Mesodermal cell (in vitro differentiated cells): ENCODE measurements around the gene GNB1L.
A peak's percentile ranks its signal among the peaks of the same experiment; 100 is the strongest.

Experiments
- H3K27ac ChIP-seq: 2 replicates; pipeline ENCODE4 v1.7.0; 2013; ENCODE audit warnings: mild to moderate bottlenecking, low read depth, low read length, moderate library complexity; ENCODE audit not compliant: severe bottlenecking
- H3K36me3 ChIP-seq: 2 replicates; pipeline ENCODE4 v1.7.1; 2013; ENCODE audit warnings: mild to moderate bottlenecking, low read length, moderate library complexity; ENCODE audit not compliant: control insufficient read depth, insufficient read depth
- H3K4me1 ChIP-seq: one replicate; pipeline ENCODE4 v1.7.1; 2013; ENCODE audit warnings: mild to moderate bottlenecking, low read length; ENCODE audit not compliant: insufficient read depth, control insufficient read depth, poor library complexity, severe bottlenecking
- H3K4me3 ChIP-seq: 2 replicates; pipeline ENCODE4 v1.7.0; 2013; ENCODE audit warnings: low read length, control low read depth, mild to moderate bottlenecking; ENCODE audit not compliant: insufficient read depth, poor library complexity, severe bottlenecking; ENCODE audit errors: extremely low read depth
- H3K9me3 ChIP-seq: 2 replicates; pipeline ENCODE4 v1.7.1; 2013; ENCODE audit warnings: mild to moderate bottlenecking, low read length, moderate library complexity; ENCODE audit not compliant: control insufficient read depth
- WGBS, 2 experiments: methylation state at CpG; one replicate each; pipeline ENCODE4 v1.1.5; 2013; ENCODE audit warnings: missing lambda C conversion rate in 2 of 2; ENCODE audit not compliant: insufficient coverage in 2 of 2; 5-methylcytosine and 5-hydroxymethylcytosine counted together

The GNB1L gene

DNA sequence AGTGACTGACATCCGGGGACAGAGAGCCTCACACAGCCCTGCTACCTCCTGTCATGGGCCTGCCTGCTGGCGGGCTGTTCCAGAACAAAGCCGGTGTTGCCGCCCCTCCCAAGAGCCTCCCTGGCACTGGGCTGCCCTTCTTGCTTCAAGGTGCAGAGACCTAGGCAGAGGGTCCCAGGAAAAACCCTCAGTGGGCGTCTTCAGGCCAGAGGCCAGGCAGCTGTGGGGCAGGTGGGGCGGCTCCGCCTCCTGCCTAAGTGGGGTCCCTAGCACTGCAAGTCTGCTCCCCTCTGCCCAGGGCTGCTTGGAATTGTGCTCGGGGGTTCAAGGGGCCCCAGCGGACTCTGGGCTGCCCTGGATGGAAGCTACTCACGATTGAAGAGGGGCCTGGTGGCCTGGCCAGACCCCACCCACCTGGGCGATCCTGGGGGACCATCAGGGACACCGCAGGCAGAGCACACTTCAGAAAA, 20.4 kb upstream of the GNB1L start:
- H3K36me3 ChIP-seq, result peaks cover 8% of the 10 kb centered on the region
- no peak overlapping the region for H3K4me3 ChIP-seq
- H3K27ac ChIP-seq, result no peak overlapping the region
- no peaks in the 10 kb centered on the region for H3K9me3 ChIP-seq
- peaks cover 37% of the 10 kb centered on the region for H3K4me1 ChIP-seq
- 86 to 96% methylated on average over 12 of the region's 12 CpGs for WGBS, 2 experiments

DNA sequence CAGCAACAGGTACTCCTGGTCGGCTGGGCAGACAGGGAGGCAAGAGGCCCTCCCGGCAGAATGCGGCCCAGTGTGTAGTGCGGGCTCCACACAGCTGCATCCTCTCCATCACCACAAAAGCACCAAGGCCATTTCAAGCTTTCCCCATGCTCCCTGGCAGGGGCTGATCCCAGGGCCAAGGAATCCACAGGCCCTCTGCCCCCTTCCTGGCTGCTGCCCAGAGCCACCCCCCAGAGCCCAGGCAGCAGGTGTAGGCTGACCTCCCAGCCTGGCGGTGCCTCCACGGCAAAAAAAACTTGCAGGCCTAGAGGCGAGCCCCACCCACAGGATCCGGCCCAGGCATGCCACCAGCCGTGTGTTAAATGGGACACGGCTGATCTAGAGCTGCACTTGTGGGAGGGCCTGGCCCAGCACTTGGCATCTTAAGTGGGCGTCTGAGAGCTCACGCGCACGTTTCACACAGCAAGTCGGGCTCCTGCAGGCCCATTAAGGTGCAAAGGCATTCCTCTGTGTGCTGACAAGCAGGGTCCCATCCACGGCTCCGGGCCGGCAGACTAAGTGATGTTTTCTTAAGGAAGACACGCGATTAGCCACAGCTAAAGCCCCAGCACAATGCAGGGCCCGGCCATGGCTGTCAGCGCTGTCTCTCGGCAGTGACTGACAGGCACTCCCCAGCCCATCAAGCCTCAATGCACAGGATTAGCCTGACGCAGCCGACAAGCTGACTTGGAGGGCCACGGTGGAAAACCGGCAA, 19.8 kb upstream of the GNB1L start:
- Histone ChIP-seq H3K27ac (peak overlapping the region; percentile 36), H3K4me3 (no peak overlapping the region)

DNA sequence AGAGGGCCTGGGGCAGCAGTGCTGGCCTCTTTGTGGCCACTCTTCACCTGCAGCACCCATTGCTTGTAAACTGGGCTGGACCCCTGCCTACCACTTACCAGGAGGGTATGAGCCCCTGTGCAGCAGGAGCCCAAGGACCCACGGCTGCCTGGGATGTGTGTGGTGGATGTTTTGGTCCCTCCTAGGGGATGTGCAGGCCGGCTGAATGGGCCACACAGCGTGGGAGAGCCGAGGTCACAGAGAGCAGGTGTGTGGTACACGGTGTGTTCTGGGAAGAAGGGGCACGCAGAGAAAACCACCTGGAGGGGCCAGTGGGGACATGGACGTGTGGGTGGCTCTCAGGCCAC, 19.3 kb upstream of the GNB1L start:
- Histone ChIP-seq H3K4me3 (no peak overlapping the region), H3K27ac (no peak overlapping the region), H3K36me3 (peaks cover 8% of the 10 kb centered on the region), H3K4me1 (peaks cover 26% of the 10 kb centered on the region), H3K9me3 (no peaks in the 10 kb centered on the region)
- 95 to 96% methylated on average over 6 to 7 of the region's 7 CpGs for WGBS, 2 experiments

More for the DNA sequence above, 19.8 kb upstream of the GNB1L start:
- 85 to 86% methylated on average over 21 to 23 of the region's 27 CpGs for WGBS, 2 experiments
- Histone ChIP-seq H3K4me1 (peaks cover 31% of the 10 kb centered on the region), H3K9me3 (no peaks in the 10 kb centered on the region), H3K36me3 (peaks cover 8% of the 10 kb centered on the region)

DNA sequence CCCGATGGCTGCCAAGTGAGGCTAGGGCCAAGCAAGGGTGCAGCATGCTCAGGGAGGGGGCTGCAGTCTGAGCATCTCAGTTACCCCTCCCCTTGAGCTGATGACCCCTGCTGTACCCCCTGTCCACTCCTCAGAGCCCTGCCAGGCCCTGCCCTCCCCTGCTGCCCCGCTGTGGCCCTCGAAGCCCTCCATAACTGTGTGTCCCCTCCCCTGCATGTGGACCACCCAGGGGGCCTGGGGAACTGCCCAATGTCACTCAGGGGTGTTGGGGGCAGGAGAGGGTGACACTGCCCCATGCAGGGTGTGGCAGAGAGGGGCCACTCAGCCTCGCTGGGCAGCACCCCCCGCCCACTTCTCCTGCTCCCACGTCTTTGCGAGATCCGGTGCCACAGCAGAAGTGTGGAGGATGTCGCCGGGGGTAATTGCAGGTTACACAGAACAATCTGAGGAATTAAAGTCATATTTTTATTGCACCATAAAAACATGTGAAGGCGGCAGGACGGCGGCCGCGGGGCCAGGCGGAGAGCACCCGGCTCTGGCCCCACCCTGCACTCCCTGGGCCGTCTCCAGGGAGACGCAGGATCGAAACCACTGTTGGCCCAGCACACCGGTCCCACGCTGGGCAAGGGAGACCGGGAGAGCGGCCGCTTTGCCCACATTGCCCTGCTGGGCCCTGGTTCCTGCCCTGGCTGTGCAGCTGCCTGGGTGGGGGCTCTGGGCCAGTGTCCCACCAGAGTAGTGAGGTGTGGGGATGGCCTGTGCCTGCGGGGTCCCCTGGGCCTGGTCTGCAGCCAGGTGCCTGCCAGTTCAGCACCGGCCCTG, 18.7 kb upstream of the GNB1L start:
- Histone ChIP-seq H3K36me3 (peaks cover 8% of the 10 kb centered on the region), H3K4me1 (peaks cover 22% of the 10 kb centered on the region), H3K9me3 (no peaks in the 10 kb centered on the region), H3K27ac (no peak overlapping the region), H3K4me3 (no peak overlapping the region)
- 94 to 95% methylated on average over 19 to 25 of the region's 27 CpGs for WGBS, 2 experiments

DNA sequence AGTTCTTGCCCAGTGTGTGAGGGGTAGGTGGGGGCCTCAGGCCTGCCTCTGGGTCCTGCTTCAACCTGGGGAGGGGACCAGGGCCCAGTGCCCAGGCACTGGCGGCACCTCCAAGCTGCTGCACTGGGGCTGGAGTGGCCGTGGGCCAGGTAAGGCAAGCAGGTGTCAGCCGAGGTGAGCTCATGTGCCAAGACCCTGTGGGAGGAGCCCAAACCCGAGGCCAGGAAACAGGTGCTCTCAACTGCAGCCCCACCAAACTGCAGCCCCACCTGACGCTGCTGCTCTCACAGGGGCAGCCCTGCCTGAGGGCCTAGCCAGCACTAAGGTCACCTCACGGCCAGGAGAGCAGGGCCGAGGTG, 18.1 kb upstream of the GNB1L start:
- Histone ChIP-seq H3K9me3 (no peaks in the 10 kb centered on the region), H3K27ac (no peak overlapping the region), H3K4me3 (no peak overlapping the region), H3K36me3 (peaks cover 6% of the 10 kb centered on the region), H3K4me1 (peaks cover 18% of the 10 kb centered on the region)
- WGBS, 2 experiments, result 91 to 94% methylated on average over 7 of the region's 7 CpGs

DNA sequence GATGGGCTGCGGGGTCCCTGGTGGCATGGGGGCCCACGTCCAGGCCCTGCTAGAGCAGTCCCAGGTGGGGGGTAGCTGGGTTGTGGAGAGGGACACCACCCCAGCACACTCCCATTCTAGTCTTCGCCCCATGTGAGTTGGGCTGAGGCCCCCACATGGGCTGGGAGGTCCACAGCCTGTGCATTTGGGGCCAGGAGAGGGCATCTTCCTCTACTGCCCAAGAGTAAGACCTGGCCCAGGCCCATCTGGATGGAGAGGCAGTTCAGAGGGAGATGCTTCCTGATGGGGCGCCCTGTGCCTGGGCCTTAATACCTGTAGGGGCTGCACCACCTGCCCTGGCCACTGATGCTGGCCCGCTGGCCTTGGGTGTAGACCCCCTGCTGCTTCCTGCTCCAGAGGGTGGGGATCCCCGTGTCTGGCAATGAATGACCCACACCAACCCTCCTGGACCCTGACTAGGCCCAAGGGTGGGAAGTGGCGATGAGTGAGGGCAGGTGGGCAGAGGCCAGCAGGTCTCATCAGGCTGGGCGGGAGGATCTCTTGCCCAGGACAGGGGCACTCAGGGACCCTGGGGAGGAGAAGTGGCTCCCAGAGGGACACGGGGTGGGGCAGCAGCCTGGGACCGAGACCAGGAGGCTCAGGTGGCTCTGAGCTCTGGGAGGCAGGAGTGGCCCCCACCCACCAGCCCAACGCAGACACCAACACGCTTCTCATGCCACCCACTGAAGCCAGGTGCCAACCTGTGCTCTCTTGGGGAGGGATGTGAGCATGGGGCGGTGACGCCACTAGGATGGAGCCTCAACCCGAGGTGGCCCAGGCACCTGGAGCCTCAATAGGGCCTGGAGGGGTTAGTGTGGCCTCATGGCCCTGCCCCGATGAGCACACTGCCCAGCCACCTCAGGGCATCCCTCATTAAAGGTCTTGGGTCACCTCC, 17.4 kb upstream of the GNB1L start:
- H3K27ac ChIP-seq, result no peak overlapping the region
- peaks cover 4% of the 10 kb centered on the region for H3K36me3 ChIP-seq
- 93 to 98% methylated on average over 10 of the region's 16 CpGs for WGBS, 2 experiments
- H3K4me3 ChIP-seq, result no peak overlapping the region
- no peaks in the 10 kb centered on the region for H3K9me3 ChIP-seq
- peaks cover 18% of the 10 kb centered on the region for H3K4me1 ChIP-seq

DNA sequence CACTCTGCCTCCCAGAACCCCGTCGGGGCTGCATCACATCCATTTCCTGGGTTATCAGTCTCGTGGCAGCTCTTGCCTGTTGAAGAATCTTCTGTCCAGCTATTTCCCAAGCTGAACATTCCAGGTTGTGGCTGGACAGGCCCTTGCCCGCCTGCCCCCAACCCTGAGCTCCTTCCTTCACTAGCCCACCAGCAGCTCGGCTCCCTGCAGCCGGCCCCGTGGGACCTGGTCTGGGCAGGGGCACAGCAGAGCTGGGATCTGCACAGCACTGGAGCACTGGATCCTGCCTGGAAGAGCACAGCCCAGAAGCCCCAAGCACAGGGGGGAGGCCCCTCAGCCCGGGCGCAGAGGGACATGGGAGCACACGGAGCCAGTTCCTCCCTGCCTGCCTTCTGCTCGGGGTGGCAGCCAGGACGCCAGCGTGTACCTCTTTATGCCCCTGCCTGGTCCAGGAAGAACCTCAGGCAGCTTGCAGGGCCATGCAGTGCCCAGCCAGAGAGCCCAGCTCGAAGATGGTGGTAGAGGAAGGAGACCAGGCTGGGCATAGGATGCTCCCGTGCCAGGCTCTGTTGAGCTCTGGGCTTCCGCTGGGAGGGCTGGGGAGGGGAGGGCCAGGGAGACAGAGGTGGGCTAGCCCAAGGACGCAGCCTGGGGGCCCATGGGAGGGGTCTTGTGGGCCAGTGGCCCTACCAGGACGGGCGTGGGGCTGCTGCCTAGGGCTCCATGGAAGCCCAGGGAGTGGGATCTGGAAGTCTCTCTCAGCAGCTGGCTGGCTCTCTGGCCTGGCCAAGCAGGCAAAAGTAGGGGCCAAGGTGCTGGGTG, 16.6 kb upstream of the GNB1L start:
- H3K4me3 ChIP-seq, result no peak overlapping the region
- H3K27ac ChIP-seq, result no peak overlapping the region
- peaks cover 4% of the 10 kb centered on the region for H3K36me3 ChIP-seq
- peaks cover 18% of the 10 kb centered on the region for H3K4me1 ChIP-seq
- 91% methylated on average over 11 to 19 of the region's 19 CpGs for WGBS, 2 experiments
- no peaks in the 10 kb centered on the region for H3K9me3 ChIP-seq

DNA sequence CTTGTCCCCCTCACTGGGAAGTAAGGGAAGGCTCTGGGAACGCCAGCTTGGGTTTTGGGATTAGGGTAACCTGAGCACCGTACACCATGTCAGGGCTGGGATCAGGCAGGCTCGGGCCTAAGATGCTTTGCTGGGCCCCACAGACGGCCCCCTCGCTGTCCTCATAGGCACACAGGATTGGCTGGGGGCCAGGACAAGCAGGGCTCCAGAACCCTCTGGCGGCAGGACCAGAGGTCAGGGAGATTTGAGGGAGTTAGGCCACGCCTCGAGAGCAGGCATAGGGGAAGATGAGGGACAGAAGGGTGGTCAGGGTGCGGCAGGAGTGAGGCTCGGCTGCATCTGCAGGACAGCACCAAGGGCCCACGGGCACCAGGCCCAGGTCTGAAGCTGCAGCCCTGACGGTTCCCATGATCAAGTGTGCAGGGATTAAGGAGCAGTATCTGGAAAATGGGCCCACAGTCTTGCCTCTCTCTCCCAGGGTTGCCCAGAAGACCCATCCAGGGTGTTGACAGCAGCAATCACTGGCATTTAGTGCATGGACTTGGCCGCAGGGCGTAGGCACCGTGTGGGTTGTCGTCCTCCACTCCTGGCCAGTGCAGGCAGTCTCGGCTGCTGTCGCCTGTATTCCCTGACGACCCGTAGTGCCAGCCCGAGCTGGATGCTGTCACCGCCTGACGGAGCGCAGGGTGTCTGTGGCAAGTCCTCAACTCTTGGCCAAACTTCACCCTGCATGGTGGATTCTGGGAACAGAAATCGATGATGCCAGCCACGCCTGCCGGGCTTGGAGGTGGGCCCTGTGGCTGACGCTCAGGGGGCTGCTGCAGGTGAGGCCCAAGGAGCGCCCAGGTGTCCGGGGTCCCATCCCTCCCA, 15.7 kb upstream of the GNB1L start:
- WGBS, 2 experiments, result 92 to 96% methylated on average over 29 to 30 of the region's 30 CpGs
- Histone ChIP-seq H3K36me3 (peaks cover 4% of the 10 kb centered on the region), H3K4me3 (no peak overlapping the region), H3K27ac (no peak overlapping the region), H3K9me3 (no peaks in the 10 kb centered on the region), H3K4me1 (peaks cover 12% of the 10 kb centered on the region)

DNA sequence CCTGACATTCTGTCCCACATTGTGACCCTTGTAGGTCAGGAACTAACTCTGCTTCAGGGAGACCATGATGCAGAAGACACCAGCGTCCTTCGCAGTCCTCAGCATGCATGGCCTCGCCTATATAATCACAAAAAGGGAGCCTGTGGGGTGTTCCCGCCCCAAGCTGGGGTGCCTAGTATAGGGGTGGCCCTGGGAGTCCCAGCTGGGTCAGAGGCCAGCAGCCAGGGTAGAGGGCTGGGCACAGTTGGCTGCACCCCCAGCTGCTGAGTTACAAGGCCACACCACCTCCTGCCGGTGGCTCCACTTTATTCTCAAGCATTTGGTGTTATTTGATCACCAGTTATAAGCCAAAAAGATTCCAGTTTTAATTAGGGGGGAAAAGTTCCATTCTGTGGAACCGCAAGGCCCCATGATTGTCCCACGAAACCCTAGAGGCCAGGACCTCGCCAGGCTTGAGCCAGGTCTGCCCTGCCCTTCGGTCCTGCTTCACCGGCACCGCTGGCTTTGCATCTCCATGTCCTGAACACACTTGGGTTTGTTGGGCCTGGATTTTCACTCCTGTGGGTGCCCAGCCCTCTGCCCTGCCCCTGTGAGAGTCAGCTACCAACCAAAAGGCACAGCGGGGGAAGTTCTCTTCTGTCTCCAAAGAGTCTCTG, 15.0 kb upstream of the GNB1L start:
- Histone ChIP-seq H3K27ac (no peak overlapping the region), H3K36me3 (peaks cover 4% of the 10 kb centered on the region), H3K4me1 (peaks cover 8% of the 10 kb centered on the region), H3K4me3 (no peak overlapping the region), H3K9me3 (no peaks in the 10 kb centered on the region)
- 90 to 94% methylated on average over 10 to 12 of the region's 12 CpGs for WGBS, 2 experiments
